Keratinocyte (primary cell): ENCODE measurements around the gene APH1B. TPM values are rescaled to one million over a fixed set of nuclear protein-coding genes. Genes with fewer than 3 reads are reported as not detected.

ENCODE experiments used
- DNase-seq: peaks from one replicate; pipeline ENCODE4 v3.0.0-alpha.2; 2011; ENCODE audit warnings: low read depth, missing footprints, low spot score
- FAIRE-seq: peaks from 2 replicates; lab custom pipeline; 2011; peaks lifted over from hg19 to GRCh38; lab: Jason Lieb, UNC
- H2AFZ ChIP-seq: 2 replicates; pipeline ENCODE4 v1.6.0; 2012; ENCODE audit warnings: low read length, control low read depth, inconsistent platforms; ENCODE audit not compliant: control insufficient read depth
- H3K27ac ChIP-seq: 2 replicates; pipeline ENCODE4 v1.5.1; 2011; ENCODE audit warnings: low read length; ENCODE audit not compliant: control insufficient read depth, insufficient read depth
- H3K27me3 ChIP-seq: 3 replicates; pipeline ENCODE4 v1.6.0; 2011; ENCODE audit warnings: low read length; ENCODE audit not compliant: control insufficient read depth, insufficient read depth; ENCODE audit errors: extremely low read depth
- H3K36me3 ChIP-seq, 2 experiments: 2 replicates in 1 of 2; 3 replicates in 1 of 2; pipeline ENCODE4 v1.5.1; 2011; ENCODE audit warnings: low read length in 2 of 2, mild to moderate bottlenecking in 1 of 2; ENCODE audit not compliant: control insufficient read depth in 2 of 2, insufficient read depth in 2 of 2; ENCODE audit errors: extremely low read depth in 1 of 2
- H3K4me1 ChIP-seq: 3 replicates; pipeline ENCODE4 v1.5.1; 2011; ENCODE audit warnings: low read length; ENCODE audit not compliant: control insufficient read depth, insufficient read depth; ENCODE audit errors: extremely low read depth
- H3K4me2 ChIP-seq: 3 replicates; pipeline ENCODE4 v1.6.0; 2011; ENCODE audit warnings: low read depth, low read length; ENCODE audit not compliant: control insufficient read depth, insufficient read depth; ENCODE audit errors: extremely low read depth
- H3K4me3 ChIP-seq, 3 experiments: fragments of 200-600 bp in 1 of 3; sonication (generic) in 1 of 3; 2 replicates in 2 of 3; 3 replicates in 1 of 3; pipeline ENCODE4 v1.5.1; 2011 to 2016; ENCODE audit warnings: low read length in 3 of 3, mild to moderate bottlenecking in 3 of 3, control low read depth in 2 of 3, inconsistent platforms in 1 of 3, low read depth in 1 of 3, mixed read lengths in 1 of 3, mixed run types in 1 of 3, moderate library complexity in 1 of 3; ENCODE audit not compliant: control insufficient read depth in 2 of 3, insufficient read depth in 2 of 3; ENCODE audit errors: extremely low read depth in 1 of 3
- H3K79me2 ChIP-seq: 2 replicates; pipeline ENCODE4 v1.6.0; 2012; ENCODE audit warnings: low read length; ENCODE audit not compliant: control insufficient read depth, insufficient read depth
- H3K9ac ChIP-seq: 3 replicates; pipeline ENCODE4 v1.6.0; 2011; ENCODE audit warnings: low read length; ENCODE audit not compliant: control insufficient read depth, insufficient read depth; ENCODE audit errors: extremely low read depth
- H3K9me1 ChIP-seq: 3 replicates; pipeline ENCODE4 v1.6.0; 2011; ENCODE audit warnings: low read length; ENCODE audit not compliant: control insufficient read depth, insufficient read depth; ENCODE audit errors: extremely low read depth
- H3K9me3 ChIP-seq: 2 replicates; pipeline ENCODE4 v1.5.1; 2012; ENCODE audit warnings: low read depth, low read length; ENCODE audit not compliant: control insufficient read depth
- H4K20me1 ChIP-seq: 3 replicates; pipeline ENCODE4 v1.6.0; 2011; ENCODE audit warnings: low read length; ENCODE audit not compliant: control insufficient read depth, insufficient read depth; ENCODE audit errors: extremely low read depth
- CTCF ChIP-seq, 3 experiments: IDR thresholded peaks in 1 of 3; conservative IDR thresholded peaks in 1 of 3; optimal IDR thresholded peaks in 1 of 3; 2 replicates in 2 of 3; 3 replicates in 1 of 3; pipeline versions ENCODE3 to v1.5.1; 2011; ENCODE audit warnings: low read length in 3 of 3, mild to moderate bottlenecking in 3 of 3, moderate library complexity in 2 of 3, control low read depth in 1 of 3, inconsistent platforms in 1 of 3; ENCODE audit not compliant: insufficient read depth in 2 of 3; ENCODE audit errors: extremely low read depth in 1 of 3
- EZH2 ChIP-seq: IDR thresholded peaks from one replicate; pipeline ENCODE4 v1.6.1; 2012; ENCODE audit warnings: inconsistent platforms, mild to moderate bottlenecking, low read length, moderate library complexity
- dilution Hi-C: fragments of 300-500 bp; cut with MboI; formaldehyde crosslinking; loops from one replicate; pipeline ENCODE4 v1.7.0; 2020; ENCODE audit warnings: low sequenced_read_pairs; ENCODE audit not compliant: extremely low pct_ligation_motif_present
- polyA plus RNA-seq, 5 experiments: library from polyadenylated mRNA; depleted of rRNA in 3 of 5; stranded (reverse) in 3 of 5; stranded (forward) in 1 of 5; unstranded in 1 of 5; fragments of >200 nt; gene quantifications; 1 replicate in 1 of 5; 2 replicates in 3 of 5; 3 replicates in 1 of 5; pipeline versions ENCODE4 v1.2.1 to v1.2.3, GENCODE V29; 2011 to 2012; ENCODE audit warnings: missing spikeins in 2 of 5, low read depth in 1 of 5, low replicate concordance in 1 of 5

The APH1B gene
- polyA plus RNA-seq, 1 donor (not counting 4 experiments of a cell fraction or from before 2014, with no cell fraction given) = 7.0 TPM

DNA sequence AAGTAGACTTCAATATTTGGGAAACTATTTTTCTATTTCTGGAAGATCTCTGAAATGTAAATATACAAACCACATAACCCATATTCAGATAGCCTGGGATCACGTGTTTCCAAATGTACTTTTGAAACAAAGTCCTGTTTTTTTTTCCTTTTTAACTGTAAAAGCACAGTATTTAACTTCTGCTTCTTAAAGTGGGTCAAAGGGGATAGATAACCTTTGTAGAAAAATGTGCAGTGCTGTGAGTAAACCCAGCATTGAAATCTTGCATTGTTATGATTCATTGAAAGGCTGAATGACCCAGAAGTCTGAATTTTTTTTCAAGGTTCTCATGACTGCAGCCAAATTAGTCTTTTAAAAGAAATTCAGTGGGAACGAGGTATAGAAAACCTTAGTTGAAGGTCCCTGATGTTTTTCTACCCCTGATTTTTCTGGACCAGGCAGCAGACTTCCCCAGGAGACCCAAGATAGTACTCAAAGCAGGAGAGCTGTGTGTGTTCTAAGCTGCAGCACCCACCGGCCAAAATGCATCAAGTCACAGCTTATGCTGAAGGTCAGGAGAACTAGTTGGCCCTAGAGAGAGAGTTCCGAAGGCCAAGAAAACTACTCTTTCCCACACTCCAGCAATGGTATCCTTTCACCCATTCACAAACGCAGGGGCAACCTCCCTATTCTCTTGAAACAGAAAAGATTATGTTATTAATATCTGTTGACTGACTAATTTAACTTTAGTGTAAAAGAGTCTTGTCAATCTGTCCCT is 43.6 kb upstream of the APH1B start:
- no peaks in the 10 kb centered on the region for H3K9me3 ChIP-seq
- H3K9me1 ChIP-seq = no peaks in the 10 kb centered on the region
- H3K9ac ChIP-seq = peak overlapping the region; percentile 1
- peaks cover 39% of the 10 kb centered on the region for H3K4me1 ChIP-seq
- dilution Hi-C loops = no loop called here
- H3K79me2 ChIP-seq = peaks cover 2% of the 10 kb centered on the region
- DNase-seq = no peak
- no peaks in the 10 kb centered on the region for H3K36me3 ChIP-seq
- H3K4me3 ChIP-seq = no peak overlapping the region
- H3K27me3 ChIP-seq = no peaks in the 10 kb centered on the region
- TF ChIP-seq EZH2 (no peak), CTCF (optimal IDR thresholded peaks at IDR 0.05 in 1 of 3, IDR thresholded peaks at IDR 0.05 in 1 of 3, conservative IDR thresholded peaks at IDR 0.05 in 1 of 3; ENCODE audit: extremely low read depth in 1 of 3, insufficient read depth in 2 of 3, low read length in 3 of 3) (no peak)
- H4K20me1 ChIP-seq = no peaks in the 10 kb centered on the region
- peak; percentile 57 for FAIRE-seq
- H2AFZ ChIP-seq = no peak overlapping the region
- peak overlapping the region; percentile 56 for H3K27ac ChIP-seq
- H3K4me2 ChIP-seq = peak overlapping the region; percentile 22

- H3K79me2 ChIP-seq = peaks cover 2% of the 10 kb centered on the region
- TF ChIP-seq EZH2 = no peak
- TF ChIP-seq CTCF (optimal IDR thresholded peaks at IDR 0.05 in 1 of 3, IDR thresholded peaks at IDR 0.05 in 1 of 3, conservative IDR thresholded peaks at IDR 0.05 in 1 of 3; ENCODE audit: extremely low read depth in 1 of 3, insufficient read depth in 2 of 3, low read length in 3 of 3) = no peak
- FAIRE-seq = peak; percentile 56
- peak overlapping the region; percentile 56 for H3K27ac ChIP-seq
- no peak for DNase-seq
- peaks cover 45% of the 10 kb centered on the region for H3K4me1 ChIP-seq
- H3K9me1 ChIP-seq = no peaks in the 10 kb centered on the region
- no peaks in the 10 kb centered on the region for H3K36me3 ChIP-seq
- no peaks in the 10 kb centered on the region for H3K27me3 ChIP-seq
- peak overlapping the region; percentile 1 for H3K9ac ChIP-seq
- dilution Hi-C loops = no loop called here
- H3K9me3 ChIP-seq = no peaks in the 10 kb centered on the region
- H2AFZ ChIP-seq = peak overlapping the region; percentile 10
- no peak overlapping the region for H3K4me3 ChIP-seq
- peak overlapping the region; percentile 54 for H3K4me2 ChIP-seq
- no peaks in the 10 kb centered on the region for H4K20me1 ChIP-seq
Measured at GRCh38 chr15:63234451-63234870, 42.9 kb upstream of the APH1B start.
